ENCODE results near the gene BAHCC1. TPM values are rescaled to one million over a fixed set of nuclear protein-coding genes. Genes with fewer than 3 reads are reported as not detected.
"Not testable (repeated sequence)": the region's sequence is repeated elsewhere in the genome, so short reads cannot be mapped to it uniquely, and the experiment has no call there.

Gene BAHCC1
- total and polyA plus RNA-seq, 2 donors (not counting 1 experiment from before 2014, with no cell fraction given) = 1.8 to 7.3 TPM

- Histone ChIP-seq H4K20me1 (ENCODE audit: control insufficient read depth, extremely low read depth, insufficient read depth, low read length) (no peaks in the 10 kb centered on the region), H3K27me3 (ENCODE audit: control insufficient read depth, insufficient read depth, low read length) (peaks cover 8% of the 10 kb centered on the region), H3K79me2 (ENCODE audit: control insufficient read depth, insufficient read depth, low read length) (no peaks in the 10 kb centered on the region), H3K9ac (ENCODE audit: insufficient read depth, low read length) (no peak overlapping the region), H3K27ac (ENCODE audit: insufficient read depth, low read length) (no peak overlapping the region), H3K9me3 (ENCODE audit: control insufficient read depth, insufficient read depth, low read depth, low read length) (no peaks in the 10 kb centered on the region), H3K4me1 (ENCODE audit: control insufficient read depth, extremely low read depth, insufficient read depth, low read length) (no peaks in the 10 kb centered on the region), H3K4me2 (ENCODE audit: extremely low read depth, insufficient read depth, low read length) (no peak overlapping the region), H3K36me3 (ENCODE audit: control insufficient read depth, insufficient read depth, low read length) (no peaks in the 10 kb centered on the region), H2AFZ (ENCODE audit: low read length) (no peak overlapping the region), H3K4me3 (replicated peaks in 1 of 4; ENCODE audit: control extremely low read depth in 1 of 4, insufficient read depth in 1 of 4, low read depth in 3 of 4, low read length in 4 of 4) (no peak overlapping the region)
- TF ChIP-seq CTCF (conservative IDR thresholded peaks at IDR 0.05 in 1 of 2, IDR thresholded peaks at IDR 0.05 in 1 of 2; ENCODE audit: low read depth in 1 of 2, low read length in 2 of 2) = no peak
- TF ChIP-seq EZH2 (IDR thresholded peaks at IDR 0.05; ENCODE audit: low read length, missing control alignments) = no peak
- DNase-seq (ENCODE audit: low read depth in 2 of 2) = no peak
These were observed 40.3 kb upstream of the BAHCC1 start for GRCh38 chr17:81354954-81355347.

- H3K36me3 ChIP-seq (ENCODE audit: control insufficient read depth, insufficient read depth, low read length) = no peaks in the 10 kb centered on the region
- H4K20me1 ChIP-seq (ENCODE audit: control insufficient read depth, extremely low read depth, insufficient read depth, low read length) = no peaks in the 10 kb centered on the region
- H3K4me1 ChIP-seq (ENCODE audit: control insufficient read depth, extremely low read depth, insufficient read depth, low read length) = peaks cover 3% of the 10 kb centered on the region
- H3K27me3 ChIP-seq (ENCODE audit: control insufficient read depth, insufficient read depth, low read length) = peaks cover 8% of the 10 kb centered on the region
- H3K9me3 ChIP-seq (ENCODE audit: control insufficient read depth, insufficient read depth, low read depth, low read length) = no peaks in the 10 kb centered on the region
- no peak overlapping the region for H3K4me3 ChIP-seq (replicated peaks in 1 of 4; ENCODE audit: control extremely low read depth in 1 of 4, insufficient read depth in 1 of 4, low read depth in 3 of 4, low read length in 4 of 4)
- no peaks in the 10 kb centered on the region for H3K79me2 ChIP-seq (ENCODE audit: control insufficient read depth, insufficient read depth, low read length)
- H3K4me2 ChIP-seq (ENCODE audit: extremely low read depth, insufficient read depth, low read length) = no peak overlapping the region
- DNase-seq (ENCODE audit: low read depth in 2 of 2) = no peak
- H2AFZ ChIP-seq (ENCODE audit: low read length) = no peak overlapping the region
- no peak overlapping the region for H3K9ac ChIP-seq (ENCODE audit: insufficient read depth, low read length)
- H3K27ac ChIP-seq (ENCODE audit: insufficient read depth, low read length) = no peak overlapping the region
- no peak for TF ChIP-seq CTCF (conservative IDR thresholded peaks at IDR 0.05 in 1 of 2, IDR thresholded peaks at IDR 0.05 in 1 of 2; ENCODE audit: low read depth in 1 of 2, low read length in 2 of 2)
- TF ChIP-seq EZH2 (IDR thresholded peaks at IDR 0.05; ENCODE audit: low read length, missing control alignments) = no peak
These were observed 36.0 kb upstream of the BAHCC1 start for GRCh38 chr17:81359218-81359617.

GRCh38 chr17:81362001-81362400 lies 33.3 kb upstream of the BAHCC1 start:
- H3K9ac ChIP-seq (ENCODE audit: insufficient read depth, low read length); H3K9me3 ChIP-seq (ENCODE audit: control insufficient read depth, insufficient read depth, low read depth, low read length); DNase-seq (ENCODE audit: low read depth in 2 of 2); H3K79me2 ChIP-seq (ENCODE audit: control insufficient read depth, insufficient read depth, low read length); H3K27ac ChIP-seq (ENCODE audit: insufficient read depth, low read length); H3K4me3 ChIP-seq (replicated peaks in 1 of 4; ENCODE audit: control extremely low read depth in 1 of 4, insufficient read depth in 1 of 4, low read depth in 3 of 4, low read length in 4 of 4); H2AFZ ChIP-seq (ENCODE audit: low read length); H3K4me2 ChIP-seq (ENCODE audit: extremely low read depth, insufficient read depth, low read length); H3K36me3 ChIP-seq (ENCODE audit: control insufficient read depth, insufficient read depth, low read length); H4K20me1 ChIP-seq (ENCODE audit: control insufficient read depth, extremely low read depth, insufficient read depth, low read length); H3K4me1 ChIP-seq (ENCODE audit: control insufficient read depth, extremely low read depth, insufficient read depth, low read length); H3K27me3 ChIP-seq (ENCODE audit: control insufficient read depth, insufficient read depth, low read length): not testable (repeated sequence)
